GM12873 (cell line): ENCODE measurements around the gene PANK3.

Experiments
- CTCF ChIP-seq: IDR thresholded peaks from 2 replicates; pipeline ENCODE4 v1.5.1; 2012; ENCODE audit warnings: low read depth, mild to moderate bottlenecking, moderate library complexity, low read length, control low read depth; ENCODE audit not compliant: insufficient read depth; ENCODE audit errors: missing control alignments

The PANK3 gene

GRCh38 chr5:168578538-168579487 is at the start of gene PANK3:
PANK3 (minus strand) TSS chr5:168579368; CDS start chr5:168579283, 85 bp downstream.
- no peak for TF ChIP-seq CTCF

- TF ChIP-seq CTCF: no peak
Measured at GRCh38 chr5:168624850-168625364, 45.7 kb upstream of the PANK3 start.

GRCh38 chr5:168620807-168621206 is 41.6 kb upstream of the PANK3 start:
- TF ChIP-seq CTCF: no peak

GRCh38 chr5:168614661-168615060 is 35.5 kb upstream of the PANK3 start:
- no peak for TF ChIP-seq CTCF

- no peak for TF ChIP-seq CTCF
Measured at GRCh38 chr5:168613996-168614395, 34.8 kb upstream of the PANK3 start.

GRCh38 chr5:168613396-168613795 is 34.2 kb upstream of the PANK3 start:
- no peak for TF ChIP-seq CTCF

- TF ChIP-seq CTCF: no peak
Measured at GRCh38 chr5:168612996-168613395, 33.8 kb upstream of the PANK3 start.
